ENCODE data around the gene MAP3K4.
"Not testable (repeated sequence)": the region's sequence is repeated elsewhere in the genome, so short reads cannot be mapped to it uniquely, and the experiment has no call there.

DNA sequence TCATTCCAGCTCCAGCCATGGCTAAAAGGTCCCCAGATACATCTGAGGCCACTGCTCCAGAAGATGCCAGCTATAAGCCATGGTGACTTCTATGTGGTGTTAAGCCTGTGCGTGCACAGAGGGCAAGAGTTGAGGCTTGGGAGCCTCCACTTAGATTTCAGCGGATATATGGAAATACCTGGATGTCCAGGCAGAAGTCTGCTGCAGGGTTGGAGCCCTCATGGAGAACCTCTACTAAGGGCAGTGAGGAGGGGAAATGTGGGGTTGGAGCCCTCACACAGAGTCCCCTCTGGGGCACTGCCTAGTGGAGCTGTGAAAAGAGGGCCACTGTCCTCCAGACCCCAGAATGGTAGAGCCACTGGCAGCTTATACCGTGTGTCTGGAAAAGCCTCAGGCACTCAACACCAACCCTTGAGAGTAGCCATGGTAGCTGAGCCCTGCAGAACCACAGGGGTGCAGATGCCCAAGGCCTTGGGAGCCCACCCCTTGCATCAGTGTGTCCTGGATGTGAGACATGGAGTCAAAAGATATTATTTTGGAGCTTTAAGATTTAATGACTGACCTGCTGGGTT is 8.1 kb upstream of the MAP3K4 start:
- TF ChIP-seq, protein P1, sequence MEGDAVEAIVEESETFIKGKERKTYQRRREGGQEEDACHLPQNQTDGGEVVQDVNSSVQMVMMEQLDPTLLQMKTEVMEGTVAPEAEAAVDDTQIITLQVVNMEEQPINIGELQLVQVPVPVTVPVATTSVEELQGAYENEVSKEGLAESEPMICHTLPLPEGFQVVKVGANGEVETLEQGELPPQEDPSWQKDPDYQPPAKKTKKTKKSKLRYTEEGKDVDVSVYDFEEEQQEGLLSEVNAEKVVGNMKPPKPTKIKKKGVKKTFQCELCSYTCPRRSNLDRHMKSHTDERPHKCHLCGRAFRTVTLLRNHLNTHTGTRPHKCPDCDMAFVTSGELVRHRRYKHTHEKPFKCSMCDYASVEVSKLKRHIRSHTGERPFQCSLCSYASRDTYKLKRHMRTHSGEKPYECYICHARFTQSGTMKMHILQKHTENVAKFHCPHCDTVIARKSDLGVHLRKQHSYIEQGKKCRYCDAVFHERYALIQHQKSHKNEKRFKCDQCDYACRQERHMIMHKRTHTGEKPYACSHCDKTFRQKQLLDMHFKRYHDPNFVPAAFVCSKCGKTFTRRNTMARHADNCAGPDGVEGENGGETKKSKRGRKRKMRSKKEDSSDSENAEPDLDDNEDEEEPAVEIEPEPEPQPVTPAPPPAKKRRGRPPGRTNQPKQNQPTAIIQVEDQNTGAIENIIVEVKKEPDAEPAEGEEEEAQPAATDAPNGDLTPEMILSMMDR (conservative IDR thresholded peaks at IDR 0.05; ENCODE audit: low read length), result not testable (repeated sequence)
- TF ChIP-seq EZH2phosphoT487 (IDR thresholded peaks at IDR 0.05; ENCODE audit: borderline replicate concordance, low read depth, low read length), result not testable (repeated sequence)
